ENCODE data around the gene KIDINS220. TPM values are rescaled to one million over a fixed set of nuclear protein-coding genes. Genes with fewer than 3 reads are reported as not detected.

KIDINS220 gene
- total and polyA plus RNA-seq, 9 of the 15 experiments (the other 6 are each of a cell fraction or from before 2014, with no cell fraction given), result 15.2 to 48.0 (median 34.4) TPM

- TF ChIP-seq UBTF (IDR thresholded peaks at IDR 0.05; ENCODE audit: borderline replicate concordance in 1 of 2, low read depth in 2 of 2, low read length in 2 of 2) (0 out of 4 replicates have a peak, but pooled peaks of 1 of the 2 experiments have one; percentile 48), CBFB (CRISPR knock-in tag; IDR thresholded peaks at IDR 0.05) (no peak), MTA3 (IDR thresholded peaks at IDR 0.05; ENCODE audit: borderline replicate concordance) (0 out of 2 replicates have a peak, but pooled peaks have one; percentile 47), ZNF644 (tag; IDR thresholded peaks at IDR 0.05; ENCODE audit: low read depth) (no peak), ZMIZ1 (IDR thresholded peaks at IDR 0.05; ENCODE audit: low read depth in 2 of 2, low read length in 2 of 2) (0 out of 4 replicates have a peak, but pooled peaks of 1 of the 2 experiments have one; percentile 29), HIVEP1 (CRISPR knock-in tag; IDR thresholded peaks at IDR 0.05) (no peak), MED1 (CRISPR knock-in tag; IDR thresholded peaks at IDR 0.05; ENCODE audit: borderline replicate concordance) (no peak), HDAC1 (IDR thresholded peaks at IDR 0.05) (peak in 1 of 2 experiments; percentile 84; a peak in 2 of 4 replicates), ARID1B (IDR thresholded peaks at IDR 0.05) (peak; percentile 37; the same call in 1 of the 2 replicates), ZFP1 (CRISPR knock-in tag; IDR thresholded peaks at IDR 0.05) (no peak), ZNF512 (tag; IDR thresholded peaks at IDR 0.05) (no peak), LCOR (CRISPR knock-in tag; IDR thresholded peaks at IDR 0.05) (peak; percentile 77; the same call in 1 of the 2 replicates)
Measured at GRCh38 chr2:8680822-8681760, 156.3 kb downstream of the KIDINS220 start (continued).

Measured in K562 (cell line).